ENCODE results near the gene HEXA. TPM values are rescaled to one million over a fixed set of nuclear protein-coding genes. Genes with fewer than 3 reads are reported as not detected.

HEXA gene
- total RNA-seq (2011; cell fraction: chromatin; rRNA removed; ENCODE audit: low replicate concordance): 137 and 211 TPM in 2 replicates
- 192 and 220 TPM in 2 replicates for total RNA-seq (2011; cell fraction: nucleolus; rRNA removed)
- total RNA-seq (2011; cell fraction: nucleoplasm; rRNA removed): 181 and 186 TPM in 2 replicates
- total RNA-seq (2014; rRNA removed) (47.1 and 48.2 TPM in 2 replicates), total RNA-seq (2014; rRNA removed; fragmentation: Illumina TruSeq; extraction: Trizol) (57.4 and 58.3 TPM in 2 replicates), total RNA-seq (2015; rRNA removed; fragmentation: Illumina TruSeq; extraction: Trizol) (84.4 and 85.9 TPM in 2 replicates), total RNA-seq (2021) (81.9 and 82.1 TPM in 2 replicates), polyA plus RNA-seq (2011; rRNA removed) (134 and 136 TPM in 2 replicates), polyA plus RNA-seq (2014; fragmentation: Illumina TruSeq; extraction: Trizol) (68.9 and 70.0 TPM in 2 replicates), polyA plus RNA-seq (2014; fragmentation: Nextera tagmentation; extraction: Ambion mirVana) (10 to 100 TPM; 22.2 to 64.3 TPM), polyA plus RNA-seq (2014; rRNA removed) (72.9 and 90.3 TPM in 2 replicates), polyA minus RNA-seq (2011; rRNA and poly(A)+ RNA removed) (51.3 and 57.7 TPM in 2 replicates), Bru-seq, nascent RNA (percentile 72 among the genes with signal in this experiment), BruChase-seq, experiment 1, labeled RNA remaining after a 2-hour chase (percentile 83 among the genes with signal in this experiment), BruChase-seq, experiment 2, labeled RNA remaining after a 6-hour chase (percentile 85 among the genes with signal in this experiment)
- 112 and 135 TPM in 2 replicates for polyA plus RNA-seq (2011; cell fraction: cytosol; rRNA removed)
- 225 and 242 TPM in 2 replicates for polyA plus RNA-seq (2011; cell fraction: nucleus; rRNA removed)
- 67.4 and 141 TPM in 2 replicates for polyA plus RNA-seq (2012)
- 41.3 and 44.2 TPM in 2 replicates for polyA minus RNA-seq (2011; cell fraction: cytosol; rRNA and poly(A)+ RNA removed)
- polyA minus RNA-seq (2011; cell fraction: nucleus; rRNA and poly(A)+ RNA removed): 33.4 and 36.8 TPM in 2 replicates
- long read RNA-seq, experiment 1, full-length matches to known transcripts: 140 of 171 reads
- long read RNA-seq, experiment 1, partial matches to known transcripts: 16 of 171 reads
- long read RNA-seq, experiment 1, other reads (novel, unspliced or antisense): 15 of 171 reads
- long read RNA-seq, experiment 2, full-length matches to known transcripts: 47 of 62 reads
- long read RNA-seq, experiment 2, partial matches to known transcripts: 9 of 62 reads
- long read RNA-seq, experiment 2, other reads (novel, unspliced or antisense): 6 of 62 reads
- long read RNA-seq, experiment 3, full-length matches to known transcripts: 81 of 84 reads
- long read RNA-seq, experiment 3, partial matches to known transcripts: 0 of 84 reads
- long read RNA-seq, experiment 3, other reads (novel, unspliced or antisense): 3 of 84 reads

DNA sequence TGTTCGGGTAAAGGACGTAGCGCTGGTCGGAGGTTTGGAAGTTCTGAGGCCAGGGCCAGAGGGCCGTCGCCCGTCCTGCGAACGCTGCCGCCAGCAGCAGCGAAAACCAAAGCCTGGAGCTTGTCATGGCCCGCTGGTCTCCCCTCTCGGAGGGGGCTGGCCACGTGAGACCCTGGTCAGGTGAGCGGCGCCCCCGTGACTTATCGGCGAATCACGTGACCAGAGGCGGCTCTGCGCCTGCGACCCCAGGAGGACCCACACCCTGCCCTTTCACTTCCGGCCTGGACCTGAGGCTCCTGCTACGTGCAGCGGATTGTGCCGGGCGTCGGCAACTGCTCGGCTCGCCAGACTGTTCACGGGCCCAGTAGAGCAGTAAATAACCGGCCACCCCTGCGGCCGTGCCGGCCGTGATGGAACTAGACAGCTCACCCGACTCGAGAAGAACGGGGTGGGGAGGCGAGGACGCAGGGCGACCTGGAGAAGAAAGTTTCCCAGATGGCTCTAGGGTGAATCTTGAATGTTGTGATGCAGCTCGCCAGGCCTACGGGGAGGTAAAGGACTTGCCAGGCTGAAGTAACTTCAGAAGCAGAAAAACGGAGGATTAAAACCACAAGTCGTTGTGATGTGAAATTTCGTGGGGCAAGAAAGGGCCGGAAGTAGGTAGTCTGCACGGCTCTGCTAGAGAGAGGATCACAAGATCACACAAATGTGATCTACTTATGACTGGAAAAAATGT, at the start of gene HEXA:
TSS of gene HEXA (minus strand) at position 169 of the 736 bp plus-strand sequence. CDS start at position 127, 42 bp downstream.
- TSS peak; percentile 95 for BruUV-seq (replicated peaks)
- FAIRE-seq: peak; percentile 82
- intact Hi-C loops (cut with micrococcal nuclease): no loop called here
- TF ChIP-seq ZNF184 (CRISPR knock-in tag; IDR thresholded peaks at IDR 0.05) (no peak), ZNF79 (CRISPR knock-in tag; IDR thresholded peaks at IDR 0.05; ENCODE audit: low read depth) (0 out of 2 replicates have a peak, but pooled peaks have one; percentile 32), FOSL1 (tag; conservative IDR thresholded peaks at IDR 0.05) (peak; percentile 34; the same call in 1 of the 2 replicates), CBX3 (IDR thresholded peaks at IDR 0.05; ENCODE audit: borderline replicate concordance in 1 of 2, low read length in 2 of 2) (peak in 1 of 2 experiments; percentile 91; a peak in 1 of 3 replicates)
- TF ChIP-seq, protein P1, sequence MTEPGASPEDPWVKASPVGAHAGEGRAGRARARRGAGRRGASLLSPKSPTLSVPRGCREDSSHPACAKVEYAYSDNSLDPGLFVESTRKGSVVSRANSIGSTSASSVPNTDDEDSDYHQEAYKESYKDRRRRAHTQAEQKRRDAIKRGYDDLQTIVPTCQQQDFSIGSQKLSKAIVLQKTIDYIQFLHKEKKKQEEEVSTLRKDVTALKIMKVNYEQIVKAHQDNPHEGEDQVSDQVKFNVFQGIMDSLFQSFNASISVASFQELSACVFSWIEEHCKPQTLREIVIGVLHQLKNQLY (CRISPR knock-in tag; conservative IDR thresholded peaks at IDR 0.05): peak in 1 of 2 experiments; percentile 88; a peak in 1 of 4 replicates
- TF ChIP-seq, protein P2, sequence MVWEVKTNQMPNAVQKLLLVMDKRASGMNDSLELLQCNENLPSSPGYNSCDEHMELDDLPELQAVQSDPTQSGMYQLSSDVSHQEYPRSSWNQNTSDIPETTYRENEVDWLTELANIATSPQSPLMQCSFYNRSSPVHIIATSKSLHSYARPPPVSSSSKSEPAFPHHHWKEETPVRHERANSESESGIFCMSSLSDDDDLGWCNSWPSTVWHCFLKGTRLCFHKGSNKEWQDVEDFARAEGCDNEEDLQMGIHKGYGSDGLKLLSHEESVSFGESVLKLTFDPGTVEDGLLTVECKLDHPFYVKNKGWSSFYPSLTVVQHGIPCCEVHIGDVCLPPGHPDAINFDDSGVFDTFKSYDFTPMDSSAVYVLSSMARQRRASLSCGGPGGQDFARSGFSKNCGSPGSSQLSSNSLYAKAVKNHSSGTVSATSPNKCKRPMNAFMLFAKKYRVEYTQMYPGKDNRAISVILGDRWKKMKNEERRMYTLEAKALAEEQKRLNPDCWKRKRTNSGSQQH (CRISPR knock-in tag; IDR thresholded peaks at IDR 0.05): peak; percentile 69; the same call in 1 of the 2 replicates
- TF ChIP-seq, protein P3, sequence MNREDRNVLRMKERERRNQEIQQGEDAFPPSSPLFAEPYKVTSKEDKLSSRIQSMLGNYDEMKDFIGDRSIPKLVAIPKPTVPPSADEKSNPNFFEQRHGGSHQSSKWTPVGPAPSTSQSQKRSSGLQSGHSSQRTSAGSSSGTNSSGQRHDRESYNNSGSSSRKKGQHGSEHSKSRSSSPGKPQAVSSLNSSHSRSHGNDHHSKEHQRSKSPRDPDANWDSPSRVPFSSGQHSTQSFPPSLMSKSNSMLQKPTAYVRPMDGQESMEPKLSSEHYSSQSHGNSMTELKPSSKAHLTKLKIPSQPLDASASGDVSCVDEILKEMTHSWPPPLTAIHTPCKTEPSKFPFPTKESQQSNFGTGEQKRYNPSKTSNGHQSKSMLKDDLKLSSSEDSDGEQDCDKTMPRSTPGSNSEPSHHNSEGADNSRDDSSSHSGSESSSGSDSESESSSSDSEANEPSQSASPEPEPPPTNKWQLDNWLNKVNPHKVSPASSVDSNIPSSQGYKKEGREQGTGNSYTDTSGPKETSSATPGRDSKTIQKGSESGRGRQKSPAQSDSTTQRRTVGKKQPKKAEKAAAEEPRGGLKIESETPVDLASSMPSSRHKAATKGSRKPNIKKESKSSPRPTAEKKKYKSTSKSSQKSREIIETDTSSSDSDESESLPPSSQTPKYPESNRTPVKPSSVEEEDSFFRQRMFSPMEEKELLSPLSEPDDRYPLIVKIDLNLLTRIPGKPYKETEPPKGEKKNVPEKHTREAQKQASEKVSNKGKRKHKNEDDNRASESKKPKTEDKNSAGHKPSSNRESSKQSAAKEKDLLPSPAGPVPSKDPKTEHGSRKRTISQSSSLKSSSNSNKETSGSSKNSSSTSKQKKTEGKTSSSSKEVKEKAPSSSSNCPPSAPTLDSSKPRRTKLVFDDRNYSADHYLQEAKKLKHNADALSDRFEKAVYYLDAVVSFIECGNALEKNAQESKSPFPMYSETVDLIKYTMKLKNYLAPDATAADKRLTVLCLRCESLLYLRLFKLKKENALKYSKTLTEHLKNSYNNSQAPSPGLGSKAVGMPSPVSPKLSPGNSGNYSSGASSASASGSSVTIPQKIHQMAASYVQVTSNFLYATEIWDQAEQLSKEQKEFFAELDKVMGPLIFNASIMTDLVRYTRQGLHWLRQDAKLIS (CRISPR knock-in tag; IDR thresholded peaks at IDR 0.05): 0 out of 2 replicates have a peak, but pooled peaks have one; percentile 43

More for the DNA sequence above, at the start of gene HEXA:
- under 1% methylated on average over 47 of the region's 50 CpGs for WGBS (ENCODE audit: insufficient coverage, low coverage, missing lambda C conversion rate)
- Histone ChIP-seq H4K20me1 (replicated peaks; ENCODE audit: control insufficient read depth, insufficient read depth, low read length) (no peaks in the 10 kb centered on the region), H3K79me2 (ENCODE audit: control insufficient read depth, insufficient read depth, low read length) (peaks cover 30% of the 10 kb centered on the region), H3K4me1 (replicated peaks in 1 of 2; ENCODE audit: control insufficient read depth in 2 of 2, insufficient read depth in 2 of 2, low read length in 2 of 2) (peaks cover 8 to 15% of the 10 kb centered on the region in 2 experiments; a peak in 3 of 5 replicates), H3K4me3 (peak within 1 kb of the TSS; percentile 79), H3K4me2 (ENCODE audit: insufficient read depth, low read length) (peak within 1 kb of the TSS; percentile 95), H3K27ac (ENCODE audit: extremely low read depth, low read depth, low read length) (peak within 1 kb of the TSS; percentile 83), H3K9me1 (ENCODE audit: control insufficient read depth, insufficient read depth, low read length) (no peaks in the 10 kb centered on the region), H3K9me3 (replicated peaks; ENCODE audit: control insufficient read depth, insufficient read depth, low read depth, low read length) (no peaks in the 10 kb centered on the region), H3K36me3 (ENCODE audit: control insufficient read depth, insufficient read depth, low read length) (peaks cover 12% of the 10 kb centered on the region; the same call in 2 of the 3 replicates), H3K27me3 (ENCODE audit: control insufficient read depth in 2 of 2, insufficient read depth in 2 of 2, low read length in 2 of 2) (peaks cover 0 to 4% of the 10 kb centered on the region in 2 experiments; a peak in 2 of 5 replicates), H2AFZ (ENCODE audit: low read depth, low read length) (peak within 1 kb of the TSS; percentile 97), H3K9ac (ENCODE audit: insufficient read depth in 1 of 2, low read depth in 2 of 2, low read length in 2 of 2) (peak within 1 kb of the TSS; percentile 94 to 99)
- ATAC-seq (peak; percentile 90), DNase-seq (ENCODE audit: extremely low read depth in 1 of 4, low spot score in 3 of 4) (peak; percentile 95 to 99 (median 97))
- ChIA-PET POLR2A (interaction anchor here (0.5 to 1.4 kb wide), 11 partner anchors 8 to 459 kb away, joined by 3 to 6 read pairs (median 4); no protein-coding TSS in a partner anchor), CTCF (ENCODE audit: low intra/inter-chr PET ratio) (no interaction called here)
- in situ Hi-C loops (cut with MboI): no loop called here
